Activated CD4-positive, alpha-beta memory T cell treated with anti-CD3 and anti-CD28 coated beads for 36 hours (primary cell): ENCODE data around the gene CD1B. TPM values are rescaled to one million over a fixed set of nuclear protein-coding genes. Genes with fewer than 3 reads are reported as not detected.
"Not testable (repeated sequence)": the region's sequence is repeated elsewhere in the genome, so short reads cannot be mapped to it uniquely, and the experiment has no call there.

ENCODE experiments used
- CTCF ChIA-PET: fragments of 350-600 bp; sonication (Branson Sonifier 250); formaldehyde crosslinking; loops from one replicate; lab custom pipeline; 2021; ENCODE audit warnings: antibody characterized with exemption, inconsistent platforms; lab: Charles Lee
- POLR2A ChIA-PET: fragments of 350-600 bp; sonication (Branson Sonifier 250); formaldehyde crosslinking; loops from one replicate; lab custom pipeline; 2021; ENCODE audit warnings: antibody characterized with exemption; lab: Charles Lee
- DNase-seq: peaks from one replicate; pipeline ENCODE4 v3.0.0-alpha.2; 2020
- H3K27ac Mint-ChIP-seq: one replicate; pipeline ENCODE4 v1.8.0; 2021; ENCODE audit warnings: mixed read lengths
- H3K27me3 Mint-ChIP-seq: one replicate; pipeline ENCODE4 v1.8.0; 2021; ENCODE audit warnings: mixed read lengths
- H3K36me3 Mint-ChIP-seq: one replicate; pipeline ENCODE4 v1.8.0; 2021; ENCODE audit warnings: mixed read lengths
- H3K4me1 Mint-ChIP-seq: one replicate; pipeline ENCODE4 v1.8.0; 2021; ENCODE audit warnings: low read depth, mixed read lengths
- H3K4me3 Mint-ChIP-seq: one replicate; pipeline ENCODE4 v1.8.0; 2021; ENCODE audit warnings: mild to moderate bottlenecking, mixed read lengths
- H3K9me3 Mint-ChIP-seq: one replicate; pipeline ENCODE4 v1.8.0; 2021; ENCODE audit warnings: mixed read lengths
- intact Hi-C: fragments of 100-400 bp; cut with micrococcal nuclease; formaldehyde crosslinking; loops from one replicate; pipeline ENCODE4 v1.15.1; 2023
- total RNA-seq, 2 experiments: library from RNA; stranded (reverse); gene quantifications; one replicate each; pipeline ENCODE4 v1.2.3, GENCODE V29; 2021

Gene CD1B
- total RNA-seq, 2 experiments from 2014 or later, result not detected

GRCh38 chr1:158348946-158349345 lies 17.6 kb upstream of the CD1B start:
- CTCF ChIA-PET, H3K36me3 Mint-ChIP-seq, H3K4me1 Mint-ChIP-seq, POLR2A ChIA-PET, intact Hi-C loops, H3K9me3 Mint-ChIP-seq, DNase-seq, H3K4me3 Mint-ChIP-seq, H3K27ac Mint-ChIP-seq: not testable (repeated sequence)
- peaks cover 14% of the 10 kb centered on the region for H3K27me3 Mint-ChIP-seq

DNA sequence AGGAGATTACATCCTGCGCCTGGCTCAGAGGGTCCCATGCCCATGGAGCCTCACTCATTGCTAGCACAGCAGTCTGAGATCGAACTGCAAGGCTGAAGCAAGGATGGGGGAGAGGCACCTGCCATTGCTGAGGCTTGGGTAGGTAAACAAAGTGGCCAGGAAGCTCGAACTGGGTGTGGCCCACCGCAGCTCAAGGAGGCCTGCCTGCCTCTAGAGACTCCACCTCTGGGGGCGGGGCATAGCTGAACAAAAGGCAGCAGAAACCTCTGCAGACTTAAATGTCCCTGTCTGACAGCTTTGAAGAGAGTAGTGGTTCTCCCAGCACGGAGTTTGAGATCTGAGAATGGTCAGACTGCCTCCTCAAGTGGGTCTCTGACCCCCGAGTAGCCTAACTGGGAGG lies 5.1 kb upstream of the CD1B start:
- H3K4me1 Mint-ChIP-seq, H3K9me3 Mint-ChIP-seq, DNase-seq, POLR2A ChIA-PET, H3K4me3 Mint-ChIP-seq, intact Hi-C loops, CTCF ChIA-PET, H3K27ac Mint-ChIP-seq, H3K36me3 Mint-ChIP-seq: not testable (repeated sequence)
- H3K27me3 Mint-ChIP-seq, result peaks cover 13% of the 10 kb centered on the region

DNA sequence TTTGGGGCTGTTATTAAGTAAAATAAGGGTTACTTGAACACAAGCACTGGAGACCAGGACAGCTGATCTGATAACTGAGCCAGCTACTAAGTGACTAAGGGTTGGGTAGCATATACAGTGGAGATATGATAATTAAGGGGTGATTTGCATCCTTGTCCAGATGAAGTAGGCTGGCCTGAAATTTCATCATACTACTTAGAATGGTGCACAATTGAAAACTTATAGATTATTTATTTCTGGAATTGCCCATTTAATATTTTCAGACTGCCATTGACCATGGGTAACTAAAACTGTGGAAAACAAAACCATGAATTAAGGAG lies 3.8 kb upstream of the CD1B start:
- H3K27me3 Mint-ChIP-seq, result peaks cover 13% of the 10 kb centered on the region

GRCh38 chr1:158334526-158335212 lies 3.3 kb upstream of the CD1B start:
- ChIA-PET POLR2A (no interaction called here), CTCF (interaction anchor here (0.6 kb wide), 1 partner anchor 133 kb away, joined by 3 read pairs; no protein-coding TSS in a partner anchor)
- H3K4me1 Mint-ChIP-seq, result peaks cover 3% of the 10 kb centered on the region
- intact Hi-C loops, result loop anchor here (5.0 kb wide), 1 partner anchor 132 kb away; no protein-coding TSS in a partner anchor
- peaks cover 13% of the 10 kb centered on the region for H3K27me3 Mint-ChIP-seq
- no peaks in the 10 kb centered on the region for H3K36me3 Mint-ChIP-seq
- H3K9me3 Mint-ChIP-seq, result peaks cover 2% of the 10 kb centered on the region
- no peak overlapping the region for H3K4me3 Mint-ChIP-seq
- H3K27ac Mint-ChIP-seq, result no peak overlapping the region
- no peak for DNase-seq

More for the DNA sequence above, 3.8 kb upstream of the CD1B start:
- Mint-ChIP-seq H3K4me1 (peaks cover 3% of the 10 kb centered on the region), H3K36me3 (no peaks in the 10 kb centered on the region), H3K9me3 (peaks cover 2% of the 10 kb centered on the region), H3K4me3 (no peak overlapping the region), H3K27ac (no peak overlapping the region)
- POLR2A ChIA-PET, result no interaction called here
- CTCF ChIA-PET, result interaction anchor here (0.6 kb wide), 1 partner anchor 134 kb away, joined by 3 read pairs; no protein-coding TSS in a partner anchor
- DNase-seq, result no peak
- intact Hi-C loops, result no loop called here

DNA sequence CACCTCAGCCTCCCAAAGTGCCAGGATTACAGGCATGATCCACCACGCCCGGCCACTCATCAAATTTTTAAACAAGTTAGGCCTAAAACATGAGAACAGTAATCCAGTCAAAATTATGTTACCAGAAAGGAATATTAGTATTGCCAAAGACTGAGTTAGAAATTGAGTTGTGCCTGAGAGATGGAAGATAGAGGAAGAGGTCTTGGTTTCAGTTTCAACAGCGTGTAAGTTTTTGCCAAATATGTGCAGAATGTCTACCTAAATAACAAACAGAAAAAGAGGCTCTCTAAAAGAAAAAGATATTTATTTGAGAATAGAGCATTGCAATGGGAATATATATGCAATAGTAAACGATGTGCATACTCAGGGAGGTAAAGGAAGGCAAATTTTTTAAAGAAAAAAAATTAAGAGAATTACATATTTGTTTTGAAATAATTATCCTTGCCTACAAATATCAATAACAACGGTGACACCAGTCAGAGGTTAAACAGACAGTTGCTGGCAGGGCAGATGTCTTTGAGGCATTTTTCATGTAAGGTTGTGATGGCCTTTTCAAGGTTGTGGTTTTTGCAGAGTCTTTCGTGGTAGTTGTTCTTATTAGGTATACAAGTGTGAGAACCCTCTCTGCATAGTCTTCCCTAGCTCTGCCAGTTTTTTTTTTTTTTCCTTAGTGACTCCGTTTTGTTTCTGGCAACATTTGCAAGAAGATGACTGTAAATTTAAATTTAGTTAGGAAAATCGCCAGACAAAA lies 2.2 kb upstream of the CD1B start:
- no peak overlapping the region for H3K4me3 Mint-ChIP-seq
- no peak for DNase-seq
- peaks cover 2% of the 10 kb centered on the region for H3K9me3 Mint-ChIP-seq
- no peak overlapping the region for H3K27ac Mint-ChIP-seq
- H3K36me3 Mint-ChIP-seq, result no peaks in the 10 kb centered on the region
- CTCF ChIA-PET, result no interaction called here
- H3K4me1 Mint-ChIP-seq, result peaks cover 3% of the 10 kb centered on the region
- POLR2A ChIA-PET, result no interaction called here
- peaks cover 16% of the 10 kb centered on the region for H3K27me3 Mint-ChIP-seq
- intact Hi-C loops, result loop anchor here (5.0 kb wide), 1 partner anchor 131 kb away; no protein-coding TSS in a partner anchor

- CTCF ChIA-PET, result no interaction called here
- no peak overlapping the region for H3K27ac Mint-ChIP-seq
- H3K4me3 Mint-ChIP-seq, result no peak overlapping the region
- H3K9me3 Mint-ChIP-seq, result no peaks in the 10 kb centered on the region
- POLR2A ChIA-PET, result no interaction called here
- H3K36me3 Mint-ChIP-seq, result no peaks in the 10 kb centered on the region
- peaks cover 6% of the 10 kb centered on the region for H3K27me3 Mint-ChIP-seq
- intact Hi-C loops, result loop anchor here (5.0 kb wide), 1 partner anchor 129 kb away; no protein-coding TSS in a partner anchor
- H3K4me1 Mint-ChIP-seq, result peaks cover 3% of the 10 kb centered on the region
- no peak for DNase-seq
These were observed 265 bp downstream of the CD1B start for GRCh38 chr1:158331106-158331425.

- no peak for DNase-seq
- CTCF ChIA-PET, result interaction anchor here (0.6 to 1.6 kb wide), 7 partner anchors 8 to 339 kb away, joined by 3 to 28 read pairs (median 3); no protein-coding TSS in a partner anchor
- H3K27ac Mint-ChIP-seq, result no peak overlapping the region
- intact Hi-C loops, result loop anchor here (5.0 kb wide), 1 partner anchor 128 kb away; no protein-coding TSS in a partner anchor
- no peaks in the 10 kb centered on the region for H3K9me3 Mint-ChIP-seq
- peaks cover 3% of the 10 kb centered on the region for H3K4me1 Mint-ChIP-seq
- H3K27me3 Mint-ChIP-seq, result peaks cover 6% of the 10 kb centered on the region
- POLR2A ChIA-PET, result no interaction called here
- H3K36me3 Mint-ChIP-seq, result no peaks in the 10 kb centered on the region
- H3K4me3 Mint-ChIP-seq, result no peak overlapping the region
These were observed 783 bp downstream of the CD1B start for GRCh38 chr1:158330391-158331105.

DNA sequence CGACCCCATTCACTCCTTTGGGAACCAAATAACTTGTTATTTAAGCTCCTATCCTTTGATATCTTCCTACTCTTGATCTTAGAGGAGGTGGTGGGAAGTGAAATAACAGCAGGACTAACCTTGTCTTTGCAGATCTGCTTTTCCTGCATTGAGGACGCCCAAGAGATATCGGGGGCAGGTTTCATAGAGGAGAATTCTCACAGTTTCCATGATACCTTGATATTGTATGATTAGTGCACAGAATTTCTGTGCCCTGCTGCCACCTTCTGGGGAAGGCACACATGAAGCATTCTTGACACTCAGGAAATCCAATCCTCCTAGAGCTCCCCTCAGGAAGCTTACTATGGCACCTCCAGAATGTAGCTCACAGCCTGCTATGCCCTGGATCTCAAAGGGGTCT lies 1.6 kb downstream of the CD1B start:
- intact Hi-C loops, result loop anchor here (5.0 kb wide), 1 partner anchor 127 kb away; no protein-coding TSS in a partner anchor
- Mint-ChIP-seq H3K27ac (no peak overlapping the region), H3K4me3 (no peak overlapping the region), H3K27me3 (peaks cover 6% of the 10 kb centered on the region), H3K4me1 (peaks cover 4% of the 10 kb centered on the region), H3K36me3 (no peaks in the 10 kb centered on the region), H3K9me3 (no peaks in the 10 kb centered on the region)
- DNase-seq, result peak; percentile 20
- POLR2A ChIA-PET, result no interaction called here
- CTCF ChIA-PET, result interaction anchor here (0.6 to 1.6 kb wide), 6 partner anchors 9 to 338 kb away, joined by 3 to 28 read pairs (median 4); no protein-coding TSS in a partner anchor

DNA sequence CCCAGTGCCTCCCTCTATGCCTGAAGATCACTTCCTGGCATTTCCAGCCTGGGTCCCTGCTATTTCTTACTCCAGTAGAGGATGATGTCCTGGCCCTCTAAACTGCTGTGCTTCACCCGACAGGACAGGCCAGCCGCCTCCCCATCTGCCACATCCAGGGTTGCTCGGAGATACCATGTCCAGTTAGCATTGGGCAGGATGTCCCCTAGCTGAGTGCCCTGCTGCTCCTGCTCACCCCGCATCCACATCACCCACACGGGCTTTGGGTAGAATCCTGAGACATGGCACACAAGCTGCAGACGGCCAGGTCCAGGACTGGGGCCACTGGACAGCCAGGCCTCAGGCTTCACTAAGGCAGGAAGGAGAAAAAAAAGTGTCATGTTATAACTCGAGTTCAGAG lies 2.0 kb downstream of the CD1B start:
- CTCF ChIA-PET, result interaction anchor here (1.3 to 1.6 kb wide), 4 partner anchors 81 to 338 kb away, joined by 3 to 28 read pairs (median 4); no protein-coding TSS in a partner anchor
- peaks cover 6% of the 10 kb centered on the region for H3K27me3 Mint-ChIP-seq
- POLR2A ChIA-PET, result no interaction called here
- H3K27ac Mint-ChIP-seq, result no peak overlapping the region
- intact Hi-C loops, result no loop called here
- peaks cover 4% of the 10 kb centered on the region for H3K4me1 Mint-ChIP-seq
- DNase-seq, result no peak
- H3K4me3 Mint-ChIP-seq, result no peak overlapping the region
- H3K9me3 Mint-ChIP-seq, result no peaks in the 10 kb centered on the region
- no peaks in the 10 kb centered on the region for H3K36me3 Mint-ChIP-seq

DNA sequence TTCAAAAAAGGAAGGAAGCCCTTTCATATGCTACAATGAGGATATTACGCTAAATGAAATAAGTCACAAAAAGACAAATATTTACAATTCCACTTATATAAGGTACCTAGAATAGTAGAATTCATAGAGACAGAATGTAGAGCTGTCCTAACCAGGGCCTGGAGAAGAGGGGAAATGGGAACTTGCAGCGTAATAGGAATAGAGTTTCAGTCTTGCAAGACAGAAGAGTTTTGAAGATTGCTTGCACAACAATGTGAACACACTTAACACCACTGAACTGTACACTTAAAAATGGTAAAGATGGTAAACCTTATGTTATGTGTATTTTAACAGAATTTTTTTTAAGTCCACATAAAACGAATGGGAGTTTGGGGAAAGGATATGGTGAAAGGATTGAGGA lies 2.9 kb downstream of the CD1B start:
- no peak for DNase-seq
- no peak overlapping the region for H3K27ac Mint-ChIP-seq
- intact Hi-C loops, result no loop called here
- POLR2A ChIA-PET, result no interaction called here
- no peaks in the 10 kb centered on the region for H3K9me3 Mint-ChIP-seq
- CTCF ChIA-PET, result no interaction called here
- H3K4me3 Mint-ChIP-seq, result no peak overlapping the region
- H3K36me3 Mint-ChIP-seq, result no peaks in the 10 kb centered on the region
- peaks cover 4% of the 10 kb centered on the region for H3K4me1 Mint-ChIP-seq
- peaks cover 6% of the 10 kb centered on the region for H3K27me3 Mint-ChIP-seq

DNA sequence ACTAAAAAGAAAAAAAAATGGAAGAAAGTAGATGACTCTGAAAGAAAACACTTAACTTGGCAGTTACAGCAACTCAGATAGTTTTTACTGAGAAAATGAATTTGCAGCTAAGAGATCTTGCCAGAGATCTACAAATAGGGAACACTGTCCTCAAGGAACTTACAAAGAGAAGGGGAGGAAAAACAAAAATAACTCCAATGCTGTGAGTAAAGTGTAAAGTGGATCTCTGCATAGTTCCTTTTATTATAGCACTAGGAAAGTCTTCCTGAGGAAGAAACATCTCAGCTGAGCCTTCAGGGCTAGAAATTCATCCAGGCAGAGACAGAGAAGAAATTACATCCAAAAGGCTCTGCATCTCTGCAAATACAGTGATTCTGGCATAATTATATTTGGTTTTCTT lies 3.9 kb downstream of the CD1B start:
- Mint-ChIP-seq H3K4me1 (peaks cover 4% of the 10 kb centered on the region), H3K4me3 (no peak overlapping the region), H3K36me3 (no peaks in the 10 kb centered on the region), H3K27me3 (peaks cover 14% of the 10 kb centered on the region), H3K9me3 (no peaks in the 10 kb centered on the region), H3K27ac (no peak overlapping the region)
- DNase-seq, result no peak
- ChIA-PET CTCF (no interaction called here), POLR2A (interaction anchor here (0.7 kb wide), 1 partner anchor 749 kb away, joined by 3 read pairs; the partner anchor contains the start of gene AIM2)
- intact Hi-C loops, result no loop called here

DNA sequence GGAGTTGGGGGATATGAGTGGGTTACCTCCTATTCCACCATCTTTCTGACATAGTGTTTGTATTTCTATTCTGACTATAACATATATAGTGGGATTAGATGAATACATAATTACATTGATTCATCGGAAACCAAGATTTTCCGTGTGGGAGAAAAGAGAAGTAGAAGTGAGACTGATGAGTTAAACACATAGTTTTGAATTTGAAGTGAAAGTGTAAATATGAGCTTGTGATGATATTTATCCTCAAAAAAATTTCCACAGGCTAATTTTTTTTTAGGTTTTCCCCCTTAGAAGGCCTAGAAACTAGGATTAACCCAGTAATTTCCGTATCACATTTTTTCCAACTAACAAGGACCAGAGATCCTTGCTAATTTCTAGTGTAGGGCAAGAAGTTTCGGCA lies 6.9 kb downstream of the CD1B start:
- H3K36me3 Mint-ChIP-seq, result no peaks in the 10 kb centered on the region
- no peak overlapping the region for H3K4me3 Mint-ChIP-seq
- no peaks in the 10 kb centered on the region for H3K9me3 Mint-ChIP-seq
- ChIA-PET CTCF (no interaction called here), POLR2A (no interaction called here)
- peaks cover 4% of the 10 kb centered on the region for H3K4me1 Mint-ChIP-seq
- H3K27me3 Mint-ChIP-seq, result peaks cover 21% of the 10 kb centered on the region
- H3K27ac Mint-ChIP-seq, result no peak overlapping the region
- DNase-seq, result no peak
- intact Hi-C loops, result no loop called here
